Peyer's patch (tissue), 4 donors: ENCODE results near the gene ZPR1. TPM values are rescaled to one million over a fixed set of nuclear protein-coding genes. Genes with fewer than 3 reads are reported as not detected.
"Not testable (repeated sequence)": the region's sequence is repeated elsewhere in the genome, so short reads cannot be mapped to it uniquely, and the experiment has no call there.

ENCODE experiments used
- DNase-seq, 3 donors: peaks; one replicate each; pipeline ENCODE4 v3.0.0-alpha.2; 2017 to 2019
- H3K27ac ChIP-seq, 4 donors: fragments of 200-600 bp; sonication (generic); one replicate each; pipeline ENCODE4 v1.5.1; 2016 to 2019
- H3K27me3 ChIP-seq, 2 donors: fragments of 200-600 bp; sonication (generic); one replicate each; pipeline ENCODE4 v1.5.1; 2019
- H3K36me3 ChIP-seq, 3 donors: fragments of 200-600 bp; sonication (generic); one replicate each; pipeline ENCODE4 v1.5.1; 2016 to 2019
- H3K4me1 ChIP-seq, 4 donors: fragments of 200-600 bp; sonication (generic); one replicate each; pipeline ENCODE4 v1.5.1; 2016 to 2019
- H3K4me3 ChIP-seq, 4 donors: fragments of 200-600 bp; sonication (generic); 1 replicate in 3 of 4; 2 replicates in 1 of 4; pipeline ENCODE4 v1.5.1; 2016 to 2019; ENCODE audit warnings: mild to moderate bottlenecking in 1 of 4
- H3K9me3 ChIP-seq, 4 donors: fragments of 200-600 bp; sonication (generic); one replicate each; pipeline ENCODE4 v1.5.1; 2016 to 2019; ENCODE audit warnings: mild to moderate bottlenecking in 1 of 4
- CTCF ChIP-seq, 6 experiments: fragments of 450-650 bp in 4 of 6; fragments of 200-600 bp in 2 of 6; sonication (generic) in 1 of 6; IDR thresholded peaks; one replicate each; pipeline ENCODE4 v1.5.1; 2017 to 2019; ENCODE audit warnings: antibody characterized with exemption in 6 of 6, mild to moderate bottlenecking in 3 of 6, moderate library complexity in 1 of 6
- POLR2A ChIP-seq, 2 donors: fragments of 450-650 bp; IDR thresholded peaks; one replicate each; pipeline ENCODE4 v1.5.1; 2017; ENCODE audit warnings: antibody characterized with exemption in 2 of 2, mild to moderate bottlenecking in 2 of 2, moderate library complexity in 2 of 2
- total RNA-seq, 4 donors: library from RNA; depleted of rRNA; stranded (reverse); fragments of >200 nt; gene quantifications; one replicate each; pipeline ENCODE4 v1.1.0, GENCODE V29; 2016

ZPR1 gene
- total RNA-seq, 4 donors from 2014 or later: 17.0 to 52.6 (median 32.5) TPM

- no peak for TF ChIP-seq POLR2A (IDR thresholded peaks at IDR 0.05)
- TF ChIP-seq CTCF (IDR thresholded peaks at IDR 0.05): no peak
- no peak overlapping the region for H3K27ac ChIP-seq
- no peak overlapping the region for H3K4me3 ChIP-seq
- DNase-seq: no peak
- peaks cover 0 to 6% (median 0%) of the 10 kb centered on the region in 4 donors for H3K4me1 ChIP-seq
- H3K36me3 ChIP-seq: no peaks in the 10 kb centered on the region
- H3K9me3 ChIP-seq: no peaks in the 10 kb centered on the region
- H3K27me3 ChIP-seq: no peaks in the 10 kb centered on the region
Observed at GRCh38 chr11:116812109-116812508, 24.3 kb upstream of the ZPR1 start.

GRCh38 chr11:116811194-116811593 lies 23.4 kb upstream of the ZPR1 start:
- Histone ChIP-seq H3K27ac (no peak overlapping the region), H3K4me1 (peaks cover 0 to 6% (median 0%) of the 10 kb centered on the region in 4 donors), H3K36me3 (no peaks in the 10 kb centered on the region), H3K9me3 (no peaks in the 10 kb centered on the region), H3K4me3 (no peak overlapping the region), H3K27me3 (no peaks in the 10 kb centered on the region)
- TF ChIP-seq POLR2A (IDR thresholded peaks at IDR 0.05): no peak
- TF ChIP-seq CTCF (IDR thresholded peaks at IDR 0.05): no peak
- DNase-seq: no peak

GRCh38 chr11:116808262-116809175 lies 20.7 kb upstream of the ZPR1 start:
- peaks cover 0 to 6% (median 0%) of the 10 kb centered on the region in 4 donors for H3K4me1 ChIP-seq
- H3K27ac ChIP-seq: peak overlapping the region in 3 of 4 donors; percentile 16 to 93 (median 84)
- DNase-seq: peak in 2 of 3 donors; percentile 75 to 83
- H3K36me3 ChIP-seq: no peaks in the 10 kb centered on the region
- H3K4me3 ChIP-seq: no peak overlapping the region
- TF ChIP-seq POLR2A (IDR thresholded peaks at IDR 0.05): peak in 1 of 2 donors; percentile 28
- no peak for TF ChIP-seq CTCF (IDR thresholded peaks at IDR 0.05)
- H3K27me3 ChIP-seq: no peaks in the 10 kb centered on the region
- no peaks in the 10 kb centered on the region for H3K9me3 ChIP-seq

GRCh38 chr11:116807601-116808261 lies 19.9 kb upstream of the ZPR1 start:
- H3K4me3 ChIP-seq: no peak overlapping the region
- no peak for DNase-seq
- TF ChIP-seq CTCF (IDR thresholded peaks at IDR 0.05): no peak
- TF ChIP-seq POLR2A (IDR thresholded peaks at IDR 0.05): no peak
- H3K27me3 ChIP-seq: no peaks in the 10 kb centered on the region
- H3K27ac ChIP-seq: peak overlapping the region in 2 of 4 donors; percentile 84 to 93
- H3K36me3 ChIP-seq: no peaks in the 10 kb centered on the region
- peaks cover 0 to 6% (median 0%) of the 10 kb centered on the region in 4 donors for H3K4me1 ChIP-seq
- no peaks in the 10 kb centered on the region for H3K9me3 ChIP-seq

GRCh38 chr11:116804001-116804400 lies 16.2 kb upstream of the ZPR1 start:
- DNase-seq: no peak
- Histone ChIP-seq H3K27ac (no peak overlapping the region), H3K36me3 (no peaks in the 10 kb centered on the region), H3K27me3 (no peaks in the 10 kb centered on the region), H3K9me3 (no peaks in the 10 kb centered on the region), H3K4me3 (no peak overlapping the region), H3K4me1 (peaks cover 0 to 6% (median 0%) of the 10 kb centered on the region in 4 donors)
- no peak for TF ChIP-seq CTCF (IDR thresholded peaks at IDR 0.05)
- TF ChIP-seq POLR2A (IDR thresholded peaks at IDR 0.05): no peak

GRCh38 chr11:116801662-116802061 lies 13.8 kb upstream of the ZPR1 start:
- not testable (repeated sequence) for H3K27ac ChIP-seq, H3K4me3 ChIP-seq, H3K36me3 ChIP-seq, H3K9me3 ChIP-seq, H3K4me1 ChIP-seq, H3K27me3 ChIP-seq, DNase-seq
